WI38 (cell line): Measurements from ENCODE around the gene SGCD.

Experiments used
- H3K4me3 ChIP-seq: 2 replicates; pipeline ENCODE4 v1.5.1; 2011; ENCODE audit warnings: low read depth, mild to moderate bottlenecking, control low read depth, low read length
- TF ChIP-seq, protein P1 (sequence below): IDR thresholded peaks from 2 replicates; pipeline ENCODE4 v1.5.1; 2012; ENCODE audit warnings: low read depth, mild to moderate bottlenecking, control low read depth, low read length

SGCD gene

DNA sequence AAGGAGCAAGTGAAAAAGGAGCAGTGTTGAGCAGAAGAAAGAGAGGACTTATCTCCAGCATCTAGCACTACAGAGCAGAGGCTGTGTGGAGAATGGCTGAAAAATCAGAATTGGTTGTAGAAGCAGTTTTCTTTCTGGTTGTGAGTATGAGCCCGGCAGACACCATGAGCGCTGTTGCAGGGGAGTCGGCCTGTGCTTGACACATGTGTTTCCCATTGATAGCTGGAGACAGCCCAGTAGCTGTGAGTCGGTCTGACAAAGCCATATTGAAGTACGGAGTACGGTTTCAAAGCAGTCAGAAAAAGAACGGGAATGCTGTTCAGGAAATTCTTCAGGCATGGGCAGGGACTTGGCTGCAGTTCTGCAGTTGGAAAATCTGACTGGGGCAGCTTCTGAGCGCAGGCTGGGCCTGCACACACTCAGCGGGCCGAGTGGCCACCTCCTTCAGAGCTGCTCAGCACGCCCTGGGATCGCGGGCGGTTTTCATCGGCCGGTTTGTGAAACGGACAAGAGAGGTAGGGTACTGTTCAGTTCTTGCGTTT, at the start of gene SGCD:
SGCD (plus strand) TSS at position 447 of the 542 bp plus-strand sequence.
- H3K4me3 ChIP-seq: peak within 1 kb of the TSS; percentile 73
- TF ChIP-seq, protein P1, sequence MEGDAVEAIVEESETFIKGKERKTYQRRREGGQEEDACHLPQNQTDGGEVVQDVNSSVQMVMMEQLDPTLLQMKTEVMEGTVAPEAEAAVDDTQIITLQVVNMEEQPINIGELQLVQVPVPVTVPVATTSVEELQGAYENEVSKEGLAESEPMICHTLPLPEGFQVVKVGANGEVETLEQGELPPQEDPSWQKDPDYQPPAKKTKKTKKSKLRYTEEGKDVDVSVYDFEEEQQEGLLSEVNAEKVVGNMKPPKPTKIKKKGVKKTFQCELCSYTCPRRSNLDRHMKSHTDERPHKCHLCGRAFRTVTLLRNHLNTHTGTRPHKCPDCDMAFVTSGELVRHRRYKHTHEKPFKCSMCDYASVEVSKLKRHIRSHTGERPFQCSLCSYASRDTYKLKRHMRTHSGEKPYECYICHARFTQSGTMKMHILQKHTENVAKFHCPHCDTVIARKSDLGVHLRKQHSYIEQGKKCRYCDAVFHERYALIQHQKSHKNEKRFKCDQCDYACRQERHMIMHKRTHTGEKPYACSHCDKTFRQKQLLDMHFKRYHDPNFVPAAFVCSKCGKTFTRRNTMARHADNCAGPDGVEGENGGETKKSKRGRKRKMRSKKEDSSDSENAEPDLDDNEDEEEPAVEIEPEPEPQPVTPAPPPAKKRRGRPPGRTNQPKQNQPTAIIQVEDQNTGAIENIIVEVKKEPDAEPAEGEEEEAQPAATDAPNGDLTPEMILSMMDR: no peak

DNA sequence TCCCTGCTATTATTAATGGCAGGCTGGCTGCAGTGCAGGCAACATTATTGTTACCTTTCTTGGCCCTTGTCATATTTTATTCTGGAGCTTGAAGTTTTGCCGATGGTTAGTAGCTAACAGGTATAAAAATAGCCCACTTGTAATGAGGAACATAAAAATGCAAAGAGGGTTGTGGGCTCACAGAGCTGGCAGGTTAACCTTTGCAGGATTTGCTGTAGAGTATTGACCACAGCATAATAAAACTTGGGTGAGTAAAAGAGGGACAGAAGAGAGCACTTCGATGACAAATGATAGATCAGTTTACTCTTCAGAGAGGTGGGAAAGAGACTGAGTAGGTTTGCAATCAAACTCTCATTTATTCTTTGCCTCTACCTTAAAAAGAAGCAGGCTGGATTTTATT, 49.7 kb upstream of the SGCD start:
- no peak overlapping the region for H3K4me3 ChIP-seq
- TF ChIP-seq, protein P1: no peak

DNA sequence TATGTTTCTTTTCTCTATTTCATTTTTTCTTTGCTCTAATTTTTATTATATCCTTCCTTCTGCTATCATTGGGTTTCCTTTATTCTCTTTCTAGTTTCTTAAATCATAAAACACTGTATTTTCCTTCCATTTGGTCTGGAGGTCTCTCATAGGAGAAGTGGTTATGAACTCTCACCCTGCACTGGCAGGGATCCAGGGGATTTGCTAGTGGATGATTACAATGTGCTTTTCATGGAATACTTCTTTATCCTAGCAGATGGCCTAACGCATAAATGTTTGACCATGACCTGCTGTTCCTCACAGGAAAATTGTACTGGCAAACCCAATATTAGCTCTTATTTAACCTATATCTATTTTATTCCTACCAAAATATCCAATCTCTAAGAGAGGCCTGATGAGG, 31.5 kb upstream of the SGCD start:
- TF ChIP-seq, protein P1: no peak
- no peak overlapping the region for H3K4me3 ChIP-seq

DNA sequence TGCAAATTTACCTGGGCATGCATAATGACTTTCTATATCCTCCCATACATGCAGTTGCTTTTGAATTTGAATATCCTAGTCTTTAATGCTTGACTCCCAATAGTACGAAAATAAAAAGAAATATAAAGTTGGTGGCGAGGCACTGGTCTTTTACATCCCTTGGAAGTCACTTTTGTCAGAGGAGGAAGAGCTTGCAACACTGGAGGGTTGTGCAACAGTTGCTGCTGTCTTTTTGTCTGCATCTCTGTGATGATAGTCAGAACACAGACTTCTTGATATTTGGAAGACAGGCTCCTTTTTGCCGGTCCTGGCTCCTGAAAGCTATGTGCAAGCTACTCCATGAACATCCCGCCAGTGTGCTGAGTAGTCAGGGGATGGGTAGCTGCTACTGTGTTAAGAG, 16.8 kb upstream of the SGCD start:
- no peak overlapping the region for H3K4me3 ChIP-seq
- TF ChIP-seq, protein P1: no peak

DNA sequence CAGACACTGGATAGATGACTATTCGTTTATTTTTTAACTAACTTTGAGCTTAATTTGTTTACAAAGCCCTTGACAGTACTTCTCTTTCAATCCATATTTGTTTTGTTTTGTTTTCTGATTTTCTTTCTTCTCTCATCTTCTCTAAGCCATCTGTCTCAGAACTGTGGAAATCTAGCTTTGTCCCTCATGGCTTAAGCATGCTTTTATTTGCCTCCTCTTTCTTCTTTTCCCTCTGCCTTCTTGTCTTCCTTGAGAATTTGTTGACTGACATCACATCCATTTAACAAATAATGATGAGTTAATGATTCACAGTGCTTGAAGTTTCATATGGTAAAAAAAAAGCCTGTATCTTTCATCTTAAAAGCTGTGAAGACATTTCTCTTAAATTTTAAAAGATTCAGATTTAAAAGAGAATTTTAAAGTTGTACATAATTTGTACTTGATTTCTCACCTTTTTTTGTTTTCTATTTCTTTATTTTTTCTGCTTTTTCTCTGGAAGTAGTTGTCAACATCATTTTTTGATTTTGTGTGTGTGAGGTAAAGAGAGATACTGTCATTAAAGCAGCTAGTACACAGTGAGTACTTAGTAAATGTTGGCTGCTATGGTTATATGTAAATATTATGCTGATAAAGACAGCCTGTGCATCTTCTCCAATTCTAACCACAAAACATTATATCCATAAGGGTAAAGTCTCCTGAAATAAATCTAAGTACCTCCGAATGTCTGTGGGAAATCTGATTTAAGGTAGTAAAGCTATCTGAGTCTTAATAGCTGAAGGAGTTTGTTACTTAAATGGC, 13.9 kb upstream of the SGCD start:
- TF ChIP-seq, protein P1: no peak
- H3K4me3 ChIP-seq: no peak overlapping the region

DNA sequence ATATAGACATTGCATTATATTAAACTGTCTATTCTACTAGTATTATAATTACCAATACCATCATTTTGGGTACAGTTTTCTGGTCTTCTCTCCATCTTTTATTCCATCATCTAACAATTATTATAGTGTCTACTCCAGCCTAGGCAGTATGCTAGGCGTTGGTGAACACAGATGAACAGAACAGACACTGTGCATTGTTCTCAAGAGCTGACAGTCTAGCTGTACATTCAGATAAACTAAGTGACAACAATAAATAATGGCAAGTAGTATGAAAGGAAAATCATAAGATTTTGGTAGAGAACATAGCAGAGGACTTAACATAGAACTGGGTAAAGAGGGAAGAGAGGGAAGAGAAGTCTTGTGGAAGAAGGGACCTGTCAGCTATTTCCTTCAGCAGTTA, 12.5 kb upstream of the SGCD start:
- TF ChIP-seq, protein P1: no peak

DNA sequence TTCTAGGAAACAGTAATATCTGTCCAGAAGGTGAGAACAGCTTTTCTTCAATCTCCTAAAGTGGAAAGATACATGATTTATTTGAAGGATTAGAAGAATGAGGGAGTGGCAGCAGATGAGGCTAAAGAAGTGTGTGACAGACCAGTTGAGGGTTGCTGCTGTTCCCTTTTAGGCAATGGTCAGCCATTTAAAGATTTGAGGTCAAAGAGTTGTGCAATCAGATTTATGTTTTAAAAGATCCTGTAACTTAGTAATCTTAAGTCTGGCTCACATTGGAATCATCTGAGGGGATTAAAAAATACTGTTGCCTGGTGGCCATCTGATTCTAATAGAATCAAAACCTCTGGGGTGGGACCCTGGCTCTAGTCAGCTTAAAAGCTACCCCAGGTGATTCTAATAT, 4.3 kb upstream of the SGCD start:
- no peak overlapping the region for H3K4me3 ChIP-seq
- TF ChIP-seq, protein P1: no peak

More for the DNA sequence above, 12.5 kb upstream of the SGCD start:
- no peak overlapping the region for H3K4me3 ChIP-seq
